GM21825 (cell line): ENCODE data around the gene VIT.
"Not testable (repeated sequence)": the region's sequence is repeated elsewhere in the genome, so short reads cannot be mapped to it uniquely, and the experiment has no call there.

Experiments
- ATAC-seq: cut with Tn5 transposase; IDR thresholded peaks from one replicate; pipeline ENCODE4 v1.9.1; 2021; ENCODE audit warnings: mild to moderate bottlenecking, moderate library complexity; ENCODE audit not compliant: unreplicated experiment

Gene VIT

GRCh38 chr2:36801088-36801487 lies 104.6 kb downstream of the VIT start:
- ATAC-seq, result no peak

GRCh38 chr2:36802952-36803351 lies 106.4 kb downstream of the VIT start:
- ATAC-seq, result no peak

DNA sequence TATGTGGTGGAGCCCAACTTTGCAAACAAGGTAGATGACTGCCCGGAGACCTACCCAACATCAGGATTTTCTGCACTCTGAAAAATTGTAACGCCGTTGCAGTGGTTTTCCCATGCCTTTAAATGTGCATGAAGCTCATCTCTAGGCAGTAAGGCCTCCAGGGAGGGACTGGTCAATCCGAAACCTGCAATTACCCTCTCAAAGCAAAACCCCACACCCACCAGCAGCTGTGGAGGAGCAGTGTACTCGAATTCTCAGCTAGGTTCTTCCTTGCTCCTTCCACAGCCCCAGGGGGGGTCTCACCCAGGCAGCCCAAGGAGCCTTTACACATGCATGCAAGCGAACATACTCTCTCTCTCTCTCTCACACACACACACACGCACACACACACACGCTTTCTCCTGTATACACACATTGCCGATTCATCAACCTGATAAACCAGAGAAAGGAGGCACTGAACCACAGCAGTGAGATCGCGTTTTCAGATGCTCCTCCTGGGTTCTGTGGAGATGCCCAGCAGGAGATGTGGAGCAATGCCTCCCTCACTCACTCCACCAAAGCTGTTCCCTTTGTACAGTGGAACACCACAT lies 109.2 kb downstream of the VIT start:
- no peak for ATAC-seq

GRCh38 chr2:36807223-36807886 lies 110.8 kb downstream of the VIT start:
- no peak for ATAC-seq

DNA sequence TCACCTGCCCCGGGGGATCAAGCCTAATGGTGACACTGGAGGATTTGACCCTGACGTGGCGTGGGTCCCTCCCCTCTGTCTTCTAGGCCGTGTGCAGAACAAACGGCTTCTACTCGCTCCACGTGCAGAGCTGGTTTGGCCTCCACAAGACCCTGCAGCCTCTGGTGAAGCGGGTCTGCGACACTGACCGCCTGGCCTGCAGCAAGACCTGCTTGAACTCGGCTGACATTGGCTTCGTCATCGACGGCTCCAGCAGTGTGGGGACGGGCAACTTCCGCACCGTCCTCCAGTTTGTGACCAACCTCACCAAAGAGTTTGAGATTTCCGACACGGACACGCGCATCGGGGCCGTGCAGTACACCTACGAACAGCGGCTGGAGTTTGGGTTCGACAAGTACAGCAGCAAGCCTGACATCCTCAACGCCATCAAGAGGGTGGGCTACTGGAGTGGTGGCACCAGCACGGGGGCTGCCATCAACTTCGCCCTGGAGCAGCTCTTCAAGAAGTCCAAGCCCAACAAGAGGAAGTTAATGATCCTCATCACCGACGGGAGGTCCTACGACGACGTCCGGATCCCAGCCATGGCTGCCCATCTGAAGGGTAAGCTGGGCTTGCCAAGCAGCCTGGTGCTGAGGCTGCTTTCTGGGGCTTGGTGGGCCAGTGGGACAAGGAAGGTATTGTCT lies 112.0 kb downstream of the VIT start:
- no peak for ATAC-seq

DNA sequence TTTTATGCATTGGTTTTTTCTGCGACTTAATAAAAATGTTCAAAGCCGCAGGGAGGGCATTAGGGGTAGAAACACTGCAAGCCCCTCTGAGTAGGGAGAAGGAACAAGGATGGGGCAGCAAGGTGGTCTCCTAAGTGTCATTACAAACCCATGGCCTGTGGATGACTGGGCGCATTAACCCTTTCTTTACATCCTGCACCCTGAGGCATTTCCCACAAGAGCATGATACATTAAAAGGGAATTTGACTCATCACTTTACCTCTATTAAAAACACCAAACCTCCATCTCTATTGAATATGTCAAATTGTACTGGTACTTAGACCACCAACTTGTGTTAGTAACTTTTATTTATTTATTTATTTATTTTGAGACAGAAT lies 112.5 kb downstream of the VIT start:
- ATAC-seq, result no peak

- ATAC-seq, result no peak
Observed at GRCh38 chr2:36811071-36811470, 114.6 kb downstream of the VIT start.

- ATAC-seq, result no peak
Observed at GRCh38 chr2:36812196-36812595, 115.7 kb downstream of the VIT start.

DNA sequence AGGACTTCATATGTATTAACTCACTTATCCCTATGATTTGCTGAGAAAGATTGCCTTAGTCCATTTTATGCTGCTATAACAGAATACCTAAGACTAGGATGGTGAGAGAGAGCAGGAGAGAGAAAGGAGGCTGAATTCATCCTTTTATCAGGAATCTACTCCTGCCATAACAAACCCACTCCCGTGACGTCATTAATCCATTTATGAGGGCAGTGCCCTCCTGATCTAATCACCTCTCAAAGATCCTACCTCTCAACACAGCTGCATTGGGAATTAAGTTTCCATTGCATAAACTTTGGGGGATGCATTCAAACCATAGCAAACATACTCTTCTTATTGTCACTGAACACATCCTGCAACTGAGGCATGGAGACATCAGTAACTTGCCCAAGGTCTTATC lies 122.0 kb downstream of the VIT start:
- ATAC-seq, result no peak

- no peak for ATAC-seq
Observed at GRCh38 chr2:36819095-36819711, 122.7 kb downstream of the VIT start.

- ATAC-seq, result no peak
Observed at GRCh38 chr2:36820942-36821605, 124.6 kb downstream of the VIT start.

- no peak for ATAC-seq
Observed at GRCh38 chr2:36823862-36824261, 127.4 kb downstream of the VIT start.

DNA sequence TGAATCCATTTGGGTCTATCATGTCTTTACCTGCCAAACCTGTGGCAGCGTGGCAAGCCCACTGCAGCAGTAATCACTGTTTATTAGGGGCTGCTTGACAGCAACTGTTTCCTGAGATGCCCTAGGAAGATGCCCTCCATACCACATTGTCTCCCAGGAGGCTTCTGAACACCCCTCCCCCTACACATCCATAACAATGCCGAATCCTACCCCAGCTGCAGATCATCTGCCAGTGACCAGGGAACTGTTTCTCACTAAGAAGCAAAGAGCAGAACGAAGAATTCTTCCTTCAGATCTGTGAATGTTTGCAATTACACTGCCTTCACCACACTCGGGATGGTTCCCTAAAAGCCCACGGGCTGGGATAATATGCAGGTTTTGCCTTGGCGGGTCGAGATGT lies 127.8 kb downstream of the VIT start:
- no peak for ATAC-seq

DNA sequence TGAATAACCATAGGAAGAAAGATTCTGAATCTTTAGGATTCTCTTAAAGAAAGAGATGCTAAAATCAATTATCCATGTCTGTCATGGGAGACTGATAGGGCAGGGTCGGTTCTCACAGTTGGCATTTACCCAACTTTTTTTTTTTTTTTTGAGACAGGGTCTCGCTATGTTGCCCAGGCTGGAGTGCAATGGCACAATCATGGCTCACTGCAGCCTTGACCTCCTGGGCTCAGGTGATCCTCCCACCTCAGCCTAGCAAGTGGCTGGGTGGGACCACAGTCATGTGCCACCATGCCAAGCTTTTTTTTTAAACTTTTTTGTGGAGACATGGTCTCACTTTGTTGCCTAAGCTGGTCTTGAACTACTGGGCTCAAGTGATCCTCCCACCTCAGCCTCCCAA lies 128.2 kb downstream of the VIT start:
- ATAC-seq, result not testable (repeated sequence)

DNA sequence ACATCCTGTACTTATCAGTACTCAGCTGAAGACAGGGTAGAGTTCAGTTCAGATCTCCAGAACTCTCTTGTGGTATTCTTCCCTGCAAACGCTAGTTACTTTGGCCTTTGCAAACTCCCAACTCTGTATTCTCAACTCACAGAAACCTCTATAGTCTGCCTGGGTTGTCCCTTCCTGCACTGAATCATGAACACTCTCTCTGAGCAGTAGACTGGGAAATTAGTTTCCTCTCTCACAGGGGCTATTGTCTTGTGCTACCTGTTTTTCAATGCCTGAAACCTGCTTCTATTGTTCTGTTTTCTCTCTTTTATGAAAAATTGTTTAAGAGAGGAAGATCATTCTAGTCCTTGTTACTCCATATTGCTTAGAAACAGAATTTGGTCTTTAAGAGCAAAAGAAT lies 134.7 kb downstream of the VIT start:
- ATAC-seq, result no peak

- ATAC-seq, result no peak
Observed at GRCh38 chr2:36834203-36834602, 137.7 kb downstream of the VIT start.

- no peak for ATAC-seq
Observed at GRCh38 chr2:36834731-36835524, 138.4 kb downstream of the VIT start.

- no peak for ATAC-seq
Observed at GRCh38 chr2:36839976-36840617, 143.6 kb downstream of the VIT start.

DNA sequence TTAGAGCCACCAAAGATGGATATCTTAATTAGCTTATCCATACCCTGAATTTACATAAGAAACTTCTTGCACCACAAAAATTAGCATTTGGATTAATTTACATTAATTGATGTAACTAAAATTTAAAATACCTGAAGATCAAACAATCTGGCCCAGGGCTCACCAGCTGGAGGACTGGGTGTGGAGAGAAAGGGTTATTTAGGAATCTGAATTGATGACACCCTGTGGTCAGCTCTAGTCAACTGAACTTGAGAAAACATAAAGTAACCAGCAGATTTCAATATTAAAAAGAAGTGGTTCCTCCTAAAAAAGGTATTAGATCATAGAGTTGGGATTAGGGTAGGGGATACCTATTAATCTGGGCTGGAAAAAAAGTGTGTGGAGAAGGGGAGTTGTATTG lies 147.3 kb downstream of the VIT start:
- no peak for ATAC-seq

DNA sequence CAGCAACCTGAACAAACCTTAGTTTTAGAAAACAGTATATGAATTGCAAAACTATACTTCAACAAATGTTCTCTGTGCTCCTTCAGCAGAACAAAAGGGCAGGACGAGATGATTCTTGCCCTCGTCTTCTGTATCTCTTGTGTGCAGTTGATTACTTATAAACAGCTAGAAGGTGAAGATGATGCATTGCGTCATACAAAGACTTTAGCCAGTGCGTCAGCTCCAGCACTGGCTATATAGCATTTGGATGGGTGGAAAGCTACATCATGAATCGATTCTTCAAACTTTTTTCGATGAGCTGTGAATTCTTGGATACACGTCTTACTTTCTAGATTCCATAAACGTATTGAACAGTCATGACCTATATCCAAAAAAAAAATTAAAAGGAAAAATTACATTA lies 152.8 kb downstream of the VIT start:
- no peak for ATAC-seq
